HG02678 (cell line): ENCODE data around the gene SMOC2.
"Not testable (repeated sequence)": the region's sequence is repeated elsewhere in the genome, so short reads cannot be mapped to it uniquely, and the experiment has no call there.

Experiments used
- ATAC-seq: cut with Tn5 transposase; IDR thresholded peaks from one replicate; pipeline ENCODE4 v1.9.1; 2021; ENCODE audit warnings: mild to moderate bottlenecking, moderate library complexity; ENCODE audit not compliant: unreplicated experiment

The SMOC2 gene

DNA sequence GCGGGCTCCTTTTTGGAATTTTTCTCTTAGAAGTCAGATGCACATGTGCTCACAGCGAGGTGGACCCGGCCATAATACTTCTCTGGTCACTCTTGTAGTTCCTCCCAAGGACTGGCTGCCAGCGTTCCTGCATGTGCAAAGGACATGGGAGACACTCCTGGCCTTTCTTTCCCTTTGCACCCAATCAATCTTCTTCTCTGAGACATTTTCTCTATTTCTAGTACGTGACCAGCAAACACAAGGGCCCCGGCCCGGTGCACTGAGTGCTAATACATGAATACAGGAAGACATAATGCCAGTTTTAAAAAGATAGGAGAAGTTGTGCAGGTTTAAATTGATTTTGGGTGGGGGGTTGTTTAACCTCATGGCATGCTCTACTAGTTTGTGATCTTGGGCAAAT lies 233.6 kb downstream of the SMOC2 start:
- ATAC-seq = no peak

DNA sequence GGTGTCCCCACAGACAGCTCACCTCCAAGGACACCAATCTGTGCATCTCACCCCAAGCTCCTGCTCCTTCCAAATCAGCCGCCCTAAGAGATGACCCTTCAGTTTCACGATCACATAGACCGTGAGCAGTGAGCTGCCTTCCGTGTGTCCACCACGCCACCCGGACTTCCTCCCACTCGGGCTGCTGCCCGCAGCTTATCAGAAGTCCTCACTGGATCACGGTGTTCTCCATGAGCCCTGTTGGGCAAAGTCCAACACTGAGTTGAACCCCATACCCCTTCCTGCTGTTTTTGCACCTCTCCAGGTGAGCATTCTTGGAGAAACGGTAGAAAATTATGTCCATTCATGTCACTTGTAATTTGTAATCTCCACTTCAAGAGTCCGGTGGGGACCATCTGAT lies 234.4 kb downstream of the SMOC2 start:
- ATAC-seq = no peak

DNA sequence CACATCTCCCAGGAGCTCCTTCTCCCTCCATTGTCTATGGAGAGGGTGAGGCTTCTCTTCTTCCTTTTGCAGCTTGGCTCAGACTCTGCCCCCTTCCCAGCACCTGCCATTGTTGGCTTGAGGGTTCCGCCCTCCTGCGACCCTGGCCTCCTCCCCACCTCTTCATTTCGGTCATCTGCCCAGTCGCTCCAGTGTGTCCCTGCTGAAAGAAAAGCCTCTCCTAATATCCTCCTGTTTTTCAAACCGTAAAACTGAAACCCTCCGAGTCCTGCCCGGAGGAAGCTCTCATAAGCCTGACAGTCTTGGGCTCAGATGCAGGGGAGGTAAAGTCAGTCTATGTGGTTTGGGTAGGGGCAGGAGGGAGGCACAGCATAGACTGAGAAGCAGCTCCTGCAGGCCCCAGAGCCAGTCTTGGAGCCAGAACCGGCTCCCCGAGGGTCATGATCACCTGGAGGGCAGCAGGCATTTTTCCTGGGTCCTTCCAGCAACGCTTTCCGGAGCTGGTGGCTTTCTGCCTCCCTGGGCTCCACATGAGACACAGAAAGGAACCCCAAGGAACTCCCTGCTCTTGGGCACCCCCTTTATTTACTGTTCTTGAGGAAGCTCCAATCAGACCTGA lies 235.1 kb downstream of the SMOC2 start:
- no peak for ATAC-seq

DNA sequence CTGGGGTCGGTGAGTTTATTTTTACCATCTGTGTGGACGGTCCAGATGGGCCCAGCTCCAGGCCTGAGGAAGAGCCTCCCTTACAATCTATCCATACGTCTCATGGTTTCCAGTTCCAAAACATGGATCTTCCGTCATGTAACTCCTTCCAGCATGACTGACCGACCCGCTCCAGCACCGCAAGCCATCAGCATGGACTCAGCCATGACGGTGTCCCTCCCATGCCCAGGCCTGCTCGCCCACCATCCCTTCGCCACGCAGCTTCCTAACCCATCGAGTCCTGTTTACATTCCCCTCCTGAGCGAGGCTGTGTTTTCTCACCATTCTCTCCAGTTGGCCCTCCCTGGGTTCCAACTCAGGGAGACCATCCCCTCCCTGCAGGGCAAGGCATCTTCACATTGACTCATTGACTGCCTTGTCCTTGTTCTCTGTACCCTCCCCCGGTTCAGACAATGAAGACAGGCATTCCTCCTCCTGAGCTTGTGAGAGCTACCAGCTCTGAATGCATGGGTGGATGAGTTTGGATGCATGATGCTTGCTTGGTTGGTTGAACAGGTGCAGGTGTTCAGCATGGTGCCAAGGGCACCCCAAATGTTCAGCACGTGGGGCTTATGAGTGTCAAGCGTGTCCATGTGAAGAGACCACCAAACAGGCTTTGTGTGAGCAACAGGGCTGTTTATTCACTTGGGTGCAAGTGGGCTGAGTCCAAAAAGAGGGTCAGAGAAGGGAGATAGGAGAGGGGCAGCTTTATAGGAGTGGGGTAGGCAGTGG lies 235.8 kb downstream of the SMOC2 start:
- no peak for ATAC-seq

DNA sequence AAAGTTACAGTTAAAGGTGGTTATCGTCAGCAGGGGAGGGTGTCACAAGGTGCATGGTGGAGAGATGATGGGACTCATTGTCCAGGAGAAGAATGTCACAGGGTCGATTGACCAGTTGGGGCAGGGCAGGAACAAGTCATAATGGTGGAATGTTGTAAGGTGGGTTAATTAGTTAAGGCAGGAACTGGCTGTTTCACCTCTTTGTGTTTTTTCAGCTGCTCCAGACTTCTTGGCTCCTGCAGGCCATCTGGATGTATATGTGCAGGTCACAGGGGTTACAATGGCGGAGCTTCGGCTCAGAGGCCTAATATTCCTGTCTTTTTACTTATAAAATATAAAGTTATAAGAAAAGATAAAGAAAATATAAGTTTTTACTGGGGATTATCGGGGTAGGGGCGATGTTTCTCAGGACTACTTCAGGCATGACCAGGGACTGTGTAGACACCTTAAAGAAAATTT lies 236.4 kb downstream of the SMOC2 start:
- ATAC-seq = not testable (repeated sequence)

DNA sequence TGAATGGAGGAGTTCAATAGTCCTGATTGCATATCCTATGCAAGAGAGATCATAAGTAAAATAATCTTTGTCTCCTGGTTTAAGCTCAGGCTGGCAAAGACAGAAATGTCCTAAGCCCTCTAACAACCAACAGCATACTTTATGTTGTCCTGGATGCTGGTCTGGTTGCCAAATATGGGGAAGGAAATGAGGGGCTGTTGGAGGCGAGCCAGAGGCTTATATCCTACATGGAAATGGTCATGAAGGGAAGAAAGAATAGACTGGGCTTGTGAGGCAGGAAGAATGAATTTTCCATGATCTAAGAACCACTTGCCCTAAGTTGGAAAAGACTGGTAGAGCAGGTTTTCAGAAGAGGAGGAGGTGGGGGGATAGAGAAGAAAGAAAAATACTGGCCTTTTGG lies 237.1 kb downstream of the SMOC2 start:
- no peak for ATAC-seq

DNA sequence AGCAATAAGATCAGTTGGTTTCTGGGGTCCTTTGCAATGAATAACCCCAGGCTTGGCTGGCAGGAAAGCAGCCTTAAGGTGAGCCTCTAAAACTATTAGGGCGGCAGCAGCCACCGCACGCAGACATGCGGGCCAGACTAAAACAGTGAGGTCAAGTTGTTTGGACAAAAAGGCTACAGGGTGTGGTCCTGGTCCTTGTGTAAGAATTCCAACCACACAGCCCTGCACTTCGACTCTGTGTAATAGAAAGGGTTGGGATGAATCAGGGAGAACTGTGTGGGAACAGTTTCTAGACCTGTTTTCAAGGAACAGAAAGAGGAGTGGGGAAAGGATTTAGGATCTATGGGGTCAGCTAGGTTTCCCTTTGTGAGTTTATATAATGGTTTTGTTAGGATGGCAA lies 237.6 kb downstream of the SMOC2 start:
- ATAC-seq = no peak

DNA sequence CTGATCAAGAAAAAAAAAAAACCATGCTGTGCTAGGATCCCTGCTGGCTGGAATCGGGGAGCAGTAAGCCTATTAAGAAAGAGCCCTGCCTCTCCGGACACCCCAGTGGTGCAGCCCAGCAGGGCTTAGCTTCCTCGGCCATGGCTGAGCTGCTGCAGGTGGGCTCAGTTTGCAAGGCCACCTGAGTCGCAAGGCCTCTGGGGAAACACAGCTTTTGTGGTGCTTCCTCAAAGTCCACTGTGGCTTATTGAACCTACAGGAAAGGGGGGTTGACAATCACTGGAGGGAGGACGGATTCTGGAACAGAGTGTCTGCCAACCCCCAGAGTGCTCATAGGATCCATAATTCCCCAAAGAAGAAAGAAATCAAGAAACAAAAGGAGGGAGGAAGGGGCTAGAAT lies 240.8 kb downstream of the SMOC2 start:
- ATAC-seq = no peak

DNA sequence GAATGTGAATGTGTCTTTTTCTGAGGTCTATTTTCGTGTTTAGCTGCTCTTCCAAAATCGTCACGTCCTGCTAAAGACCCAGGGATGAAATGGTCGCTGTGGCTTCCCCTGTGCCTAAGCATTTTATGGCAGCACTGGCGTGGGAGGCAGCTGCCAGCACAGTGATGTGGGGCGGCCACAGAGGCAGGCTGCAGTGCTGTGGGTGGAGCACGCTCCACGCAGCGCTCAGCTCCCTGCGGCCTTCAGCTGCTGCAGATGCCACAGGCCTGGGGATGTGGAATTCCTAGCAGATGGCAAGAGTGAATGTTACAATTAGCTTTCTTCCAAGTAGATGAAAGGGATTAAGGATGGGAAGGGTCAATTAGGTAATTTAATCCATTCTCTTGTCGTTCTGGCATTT lies 242.6 kb downstream of the SMOC2 start:
- no peak for ATAC-seq

DNA sequence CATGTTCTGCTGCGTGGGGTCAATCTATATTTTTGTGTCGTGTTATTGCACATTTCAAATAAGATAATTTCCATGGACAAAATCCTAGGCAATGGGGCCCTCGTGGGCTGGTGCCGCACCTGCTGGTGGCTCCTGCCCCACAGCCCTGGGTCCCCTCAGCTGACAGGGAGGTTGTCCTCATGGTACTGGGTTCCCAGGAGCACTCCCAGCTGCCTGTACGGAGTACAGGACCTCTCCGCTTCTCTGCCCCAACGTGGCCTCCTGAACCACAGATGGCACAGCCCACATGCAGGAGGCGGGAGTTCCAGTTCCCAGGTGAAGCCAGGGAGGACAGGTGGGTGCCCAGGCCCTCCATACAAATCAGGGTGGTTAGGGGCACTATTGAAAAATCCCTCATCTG lies 243.5 kb downstream of the SMOC2 start:
- no peak for ATAC-seq

DNA sequence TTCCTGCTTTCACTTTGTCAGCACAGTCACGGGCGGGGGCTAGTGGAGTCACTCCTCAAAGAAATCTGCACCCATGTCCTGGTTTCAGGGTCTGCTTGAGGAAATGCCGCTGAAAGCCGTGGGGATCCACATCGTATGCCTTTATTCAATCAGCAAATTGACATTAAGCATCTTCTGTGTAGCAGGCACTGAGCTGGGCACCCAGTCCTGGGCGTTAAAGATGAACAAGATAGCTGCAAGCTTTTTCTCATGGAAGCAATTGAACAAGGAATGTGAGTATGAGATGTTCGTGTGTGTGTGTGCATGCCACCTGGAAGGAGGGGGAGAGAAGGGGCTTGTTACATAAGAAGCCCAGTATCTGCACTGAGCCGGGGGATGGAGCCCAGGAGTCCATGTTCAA lies 243.9 kb downstream of the SMOC2 start:
- ATAC-seq = no peak

DNA sequence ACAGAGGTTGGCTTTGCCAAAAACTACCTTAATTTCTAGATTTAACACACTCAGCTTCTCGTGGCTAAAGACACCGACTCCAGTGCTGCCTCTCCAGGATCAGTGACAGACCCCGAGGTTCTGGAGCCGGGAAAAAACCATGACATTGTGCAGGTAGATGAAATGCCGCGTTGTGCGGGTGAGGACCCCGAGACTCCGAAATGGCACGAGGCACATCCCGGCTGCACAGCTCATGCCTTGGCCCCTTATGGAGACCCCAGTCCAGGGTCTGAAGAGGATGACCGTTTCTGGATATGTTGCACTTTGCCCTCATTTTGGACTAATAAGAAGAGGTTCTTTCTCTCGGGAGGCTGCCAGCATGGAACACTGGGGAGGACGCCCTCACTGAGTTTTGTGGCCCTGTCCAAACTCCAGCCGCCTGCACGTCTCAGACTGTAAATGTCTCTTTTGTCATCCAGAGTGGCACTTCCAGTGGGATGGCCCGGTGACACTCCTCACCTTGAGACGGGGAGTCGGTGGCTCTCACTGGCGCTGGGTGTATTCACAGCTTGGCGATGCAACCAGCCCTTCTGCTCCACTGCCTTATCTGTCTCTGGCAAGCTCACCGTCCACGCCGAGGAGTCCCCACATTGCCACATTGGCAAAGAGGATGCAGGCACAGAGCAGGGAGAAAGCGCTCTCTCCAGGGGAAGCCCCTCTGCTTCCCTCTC lies 245.2 kb downstream of the SMOC2 start:
- ATAC-seq = no peak

DNA sequence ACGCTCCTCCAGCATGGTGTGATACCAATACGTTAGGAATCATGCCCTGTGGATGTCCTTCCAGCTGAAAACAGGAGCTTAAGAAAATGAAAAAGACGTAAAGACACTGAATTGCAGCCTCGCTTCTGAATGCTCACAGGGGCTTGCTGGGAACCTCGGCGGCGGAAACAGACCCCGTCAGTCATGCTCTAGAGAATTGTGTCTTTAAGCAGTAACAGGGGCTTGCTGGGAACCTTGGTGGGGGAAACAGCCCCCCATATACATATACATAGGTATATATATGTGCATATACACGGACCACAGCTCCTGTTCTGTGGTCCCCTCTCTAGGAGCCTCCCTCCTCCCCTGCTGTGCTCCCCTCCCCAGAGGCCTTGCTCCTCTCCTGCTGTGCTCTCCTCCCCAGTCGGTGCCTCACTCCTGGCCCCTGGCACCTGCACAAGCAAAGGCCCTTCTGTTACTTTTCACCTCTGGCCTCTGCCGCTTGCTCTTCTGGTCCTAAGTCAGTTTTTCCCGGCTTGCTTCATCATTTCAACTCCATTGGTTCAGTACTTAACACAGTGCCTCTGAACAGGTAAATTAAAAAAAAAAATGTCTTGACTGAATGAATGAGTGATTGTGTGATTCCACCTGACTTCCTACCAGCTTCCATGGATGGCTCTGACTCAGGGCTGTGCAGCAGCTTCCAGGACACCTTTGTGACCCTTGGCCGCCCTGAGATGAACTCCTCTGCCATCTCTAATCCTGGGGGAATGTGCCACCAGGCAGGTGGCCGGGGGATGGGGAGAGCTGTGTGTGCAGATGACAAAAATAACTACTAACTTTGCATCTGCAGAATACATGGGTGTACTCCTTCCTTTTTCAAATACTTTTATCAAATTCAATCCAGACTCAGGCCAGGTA lies 246.1 kb downstream of the SMOC2 start:
- no peak for ATAC-seq

DNA sequence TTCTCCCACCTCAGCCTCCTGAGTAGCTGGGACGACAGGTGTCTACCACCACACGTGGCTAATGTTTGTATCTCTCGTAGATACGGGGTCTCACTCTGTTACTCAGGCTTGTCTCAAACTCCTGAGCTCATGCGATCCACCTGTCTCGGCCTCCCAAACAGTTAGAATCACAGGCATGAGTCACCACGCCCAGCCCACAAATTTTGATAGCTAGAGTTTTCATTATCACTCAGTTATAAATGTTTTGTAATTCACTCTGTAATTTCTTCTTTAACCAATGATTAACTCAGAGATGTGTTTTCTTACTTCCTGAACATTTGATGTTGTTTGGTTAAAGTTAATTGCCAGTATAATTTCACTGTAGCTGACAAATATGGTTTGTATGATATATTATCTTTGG lies 249.3 kb downstream of the SMOC2 start:
- no peak for ATAC-seq

DNA sequence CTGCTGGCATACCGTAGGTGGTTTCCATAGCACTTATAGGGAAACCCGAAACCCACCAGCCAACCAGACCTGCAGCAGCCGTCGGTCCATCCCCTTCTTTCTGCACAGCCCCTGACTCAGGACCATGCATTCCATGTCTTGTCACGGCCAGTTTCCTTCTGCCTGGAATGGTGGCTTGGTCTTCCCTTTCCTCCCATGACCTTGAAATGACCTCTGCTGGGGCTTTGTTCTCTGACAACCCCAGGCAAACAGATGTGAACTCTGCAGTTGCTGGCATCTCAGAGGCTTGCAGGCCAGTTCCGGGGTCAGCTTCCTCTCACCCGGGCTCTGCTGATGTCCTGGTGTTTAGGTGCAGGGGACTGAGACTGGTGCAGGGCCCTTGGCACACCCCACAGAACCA lies 250.8 kb downstream of the SMOC2 start:
- ATAC-seq = no peak

DNA sequence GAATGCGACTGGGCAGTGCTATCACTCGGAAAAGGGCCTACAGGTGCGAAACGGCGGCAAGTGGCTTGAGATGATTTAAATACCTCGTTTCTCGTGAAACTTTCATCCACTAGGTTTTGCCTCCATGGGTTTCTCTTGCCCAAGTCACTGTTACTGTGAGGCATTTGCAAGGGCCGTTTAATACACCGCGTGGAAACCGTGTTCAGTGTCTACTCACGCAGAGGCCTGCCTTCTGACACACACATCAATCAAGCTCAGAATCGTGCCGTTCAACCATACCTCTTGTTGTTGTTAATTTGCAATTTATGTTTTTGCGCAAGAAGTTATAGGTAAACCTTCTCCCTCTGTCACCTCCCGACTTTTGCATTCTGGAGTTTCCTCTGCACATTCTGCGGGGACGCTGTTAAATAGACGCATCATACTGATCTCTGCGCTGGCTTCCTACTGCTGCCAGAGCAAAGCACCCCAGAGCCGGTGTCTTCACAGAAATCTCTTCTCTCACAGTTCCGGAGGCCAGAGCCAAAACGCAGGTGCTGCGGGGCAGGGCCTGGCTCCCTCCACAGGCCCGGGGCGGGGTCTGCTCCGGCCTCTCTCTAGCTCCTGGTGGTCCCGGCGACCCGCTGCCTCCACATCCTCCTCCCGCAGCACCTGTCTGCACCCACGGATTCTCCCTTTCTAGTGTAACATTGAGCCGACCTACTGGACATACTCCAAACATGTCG lies 251.4 kb downstream of the SMOC2 start:
- ATAC-seq = no peak

DNA sequence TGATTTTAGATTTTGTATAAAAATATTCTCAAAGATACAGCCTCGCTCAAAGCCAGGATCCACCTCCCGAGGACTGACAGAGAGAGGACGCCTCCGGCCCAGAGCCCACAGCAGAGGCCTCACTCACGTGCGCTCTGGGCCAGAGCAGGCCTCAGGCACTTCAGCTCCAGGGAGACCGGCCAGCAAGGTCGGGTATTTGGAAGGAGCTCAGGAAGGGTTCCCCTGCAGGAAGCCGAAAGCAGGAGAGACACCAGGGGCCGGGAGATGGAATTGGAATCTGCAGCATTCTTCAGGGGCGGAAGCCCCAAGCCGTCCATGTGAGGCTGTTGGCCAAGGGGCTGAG lies 251.9 kb downstream of the SMOC2 start:
- not testable (repeated sequence) for ATAC-seq

DNA sequence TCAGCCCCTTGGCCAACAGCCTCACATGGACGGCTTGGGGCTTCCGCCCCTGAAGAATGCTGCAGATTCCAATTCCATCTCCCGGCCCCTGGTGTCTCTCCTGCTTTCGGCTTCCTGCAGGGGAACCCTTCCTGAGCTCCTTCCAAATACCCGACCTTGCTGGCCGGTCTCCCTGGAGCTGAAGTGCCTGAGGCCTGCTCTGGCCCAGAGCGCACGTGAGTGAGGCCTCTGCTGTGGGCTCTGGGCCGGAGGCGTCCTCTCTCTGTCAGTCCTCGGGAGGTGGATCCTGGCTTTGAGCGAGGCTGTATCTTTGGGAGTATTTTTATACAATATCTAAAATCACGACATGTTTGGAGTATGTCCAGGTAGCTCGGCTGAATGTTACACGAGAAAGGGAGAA lies 253.8 kb downstream of the SMOC2 start:
- not testable (repeated sequence) for ATAC-seq

DNA sequence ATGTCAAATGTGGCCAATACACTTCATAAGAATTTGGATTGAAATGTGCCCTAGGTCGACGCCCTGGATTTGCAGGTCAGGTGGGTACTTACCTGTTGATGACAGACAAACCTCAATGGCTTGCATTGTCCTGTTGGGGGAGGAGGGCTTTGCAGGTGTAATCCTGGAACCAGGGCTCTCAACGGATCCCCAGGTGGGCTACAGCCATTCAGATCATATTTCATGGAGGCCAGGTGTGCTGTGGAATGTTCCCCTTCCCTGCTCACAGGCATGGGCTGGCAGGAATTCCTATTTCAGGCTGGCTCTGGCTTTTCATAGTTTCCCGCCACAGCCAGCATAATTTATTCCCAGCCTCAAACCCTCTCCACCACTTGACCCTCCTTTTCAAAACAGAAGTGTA lies 254.7 kb downstream of the SMOC2 start:
- ATAC-seq = no peak

DNA sequence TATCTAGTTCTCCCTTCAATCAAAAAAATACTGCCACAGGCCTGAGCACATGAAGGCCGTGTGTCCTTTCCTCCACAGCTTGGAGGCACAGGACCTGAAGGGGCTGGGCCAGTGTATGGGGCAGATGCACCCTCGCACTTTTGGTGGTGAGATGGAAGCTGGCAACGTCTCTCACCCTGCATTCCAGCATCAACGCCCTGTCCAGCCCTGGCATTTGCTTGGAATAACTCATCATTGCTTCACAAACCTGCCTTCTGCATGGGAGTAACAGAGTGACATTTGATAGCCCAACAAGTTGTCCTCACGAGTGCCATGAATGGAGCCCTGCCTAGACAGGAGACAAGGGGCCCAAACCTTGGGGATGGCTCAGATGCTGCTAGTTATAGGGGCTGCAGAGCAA lies 257.9 kb downstream of the SMOC2 start:
- no peak for ATAC-seq
